Colonic mucosa (tissue), 4 donors: Measurements from ENCODE around the gene BMPR2. TPM values are rescaled to one million over a fixed set of nuclear protein-coding genes. Genes with fewer than 3 reads are reported as not detected.
"Not testable (repeated sequence)": the region's sequence is repeated elsewhere in the genome, so short reads cannot be mapped to it uniquely, and the experiment has no call there.

ENCODE experiments used
- DNase-seq: peaks from one replicate; pipeline ENCODE4 v3.0.0-alpha.2; 2020
- H3K27ac ChIP-seq: fragments of 200-600 bp; one replicate; pipeline ENCODE4 v1.8.0; 2021
- H3K27me3 ChIP-seq: fragments of 200-600 bp; one replicate; pipeline ENCODE4 v1.8.0; 2021
- H3K36me3 ChIP-seq: fragments of 200-600 bp; one replicate; pipeline ENCODE4 v1.8.0; 2021
- H3K4me1 ChIP-seq: fragments of 200-600 bp; one replicate; pipeline ENCODE4 v1.8.0; 2021; ENCODE audit warnings: mild to moderate bottlenecking
- H3K4me3 ChIP-seq: fragments of 200-600 bp; one replicate; pipeline ENCODE4 v1.8.0; 2021
- H3K9ac ChIP-seq, 2 donors: one replicate each; pipeline ENCODE4 v1.7.0; 2013; ENCODE audit warnings: control low read depth in 2 of 2, low read depth in 2 of 2, low read length in 2 of 2
- H3K9me3 ChIP-seq: fragments of 200-600 bp; one replicate; pipeline ENCODE4 v1.8.0; 2021
- intact Hi-C: fragments of 100-400 bp; cut with DNase I; formaldehyde crosslinking; loops from one replicate; pipeline ENCODE4 v1.14.1; 2022
- total RNA-seq, 2 donors: library from RNA; stranded (reverse); fragmentation: NEBNext Ultra II Directional in 1 of 2; extraction: Animal tissue kit (Norgen Biotek cat#: 25700) in 1 of 2; gene quantifications; one replicate each; pipeline ENCODE4 v1.2.1, GENCODE V29; 2021
- TF ChIP-seq, protein P1 (sequence below): fragments of 200-600 bp; IDR thresholded peaks from one replicate; pipeline ENCODE4 v1.8.0; 2022; ENCODE audit warnings: antibody characterized with exemption, mild to moderate bottlenecking
- donor health status: healthy.
- donor health status: DM: no; HTN: no; CAD: no.
- donor health status: DM: no; HTN: no; CAD: no.

The BMPR2 gene
- total RNA-seq, 2 donors from 2014 or later: 23.0 to 44.7 TPM

- no peak for DNase-seq
- Histone ChIP-seq H3K9me3 (no peaks in the 10 kb centered on the region), H3K4me3 (no peak overlapping the region), H3K9ac (no peak overlapping the region), H3K36me3 (no peaks in the 10 kb centered on the region), H3K27me3 (no peaks in the 10 kb centered on the region), H3K4me1 (no peaks in the 10 kb centered on the region), H3K27ac (no peak overlapping the region)
- TF ChIP-seq, protein P1, sequence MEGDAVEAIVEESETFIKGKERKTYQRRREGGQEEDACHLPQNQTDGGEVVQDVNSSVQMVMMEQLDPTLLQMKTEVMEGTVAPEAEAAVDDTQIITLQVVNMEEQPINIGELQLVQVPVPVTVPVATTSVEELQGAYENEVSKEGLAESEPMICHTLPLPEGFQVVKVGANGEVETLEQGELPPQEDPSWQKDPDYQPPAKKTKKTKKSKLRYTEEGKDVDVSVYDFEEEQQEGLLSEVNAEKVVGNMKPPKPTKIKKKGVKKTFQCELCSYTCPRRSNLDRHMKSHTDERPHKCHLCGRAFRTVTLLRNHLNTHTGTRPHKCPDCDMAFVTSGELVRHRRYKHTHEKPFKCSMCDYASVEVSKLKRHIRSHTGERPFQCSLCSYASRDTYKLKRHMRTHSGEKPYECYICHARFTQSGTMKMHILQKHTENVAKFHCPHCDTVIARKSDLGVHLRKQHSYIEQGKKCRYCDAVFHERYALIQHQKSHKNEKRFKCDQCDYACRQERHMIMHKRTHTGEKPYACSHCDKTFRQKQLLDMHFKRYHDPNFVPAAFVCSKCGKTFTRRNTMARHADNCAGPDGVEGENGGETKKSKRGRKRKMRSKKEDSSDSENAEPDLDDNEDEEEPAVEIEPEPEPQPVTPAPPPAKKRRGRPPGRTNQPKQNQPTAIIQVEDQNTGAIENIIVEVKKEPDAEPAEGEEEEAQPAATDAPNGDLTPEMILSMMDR: no peak
- intact Hi-C loops: no loop called here
These were observed 169.8 kb downstream of the BMPR2 start for GRCh38 chr2:202545931-202546330.

GRCh38 chr2:202546499-202547141, 170.5 kb downstream of the BMPR2 start:
- H3K27me3 ChIP-seq, H3K9me3 ChIP-seq, DNase-seq, H3K36me3 ChIP-seq, H3K27ac ChIP-seq, H3K9ac ChIP-seq, H3K4me3 ChIP-seq, H3K4me1 ChIP-seq, intact Hi-C loops: not testable (repeated sequence)

DNA sequence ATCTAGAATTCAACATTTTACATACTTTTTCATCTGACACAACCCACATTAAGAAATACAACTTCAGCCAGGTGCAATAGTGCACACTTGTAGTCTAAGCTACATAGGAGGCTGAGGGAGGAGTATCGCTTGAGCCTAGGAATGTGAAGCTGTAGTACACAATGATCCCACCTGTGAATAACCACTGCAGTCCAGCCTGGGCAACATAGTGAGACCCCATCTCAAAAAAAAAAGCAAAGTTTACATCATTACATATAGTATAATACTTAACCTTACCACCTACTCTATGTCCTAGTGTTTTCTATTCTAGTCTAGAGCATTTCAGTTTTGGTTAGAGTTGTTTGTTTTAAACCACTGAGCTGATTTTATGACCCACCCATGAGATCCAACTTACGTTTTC, 172.1 kb downstream of the BMPR2 start:
- TF ChIP-seq, protein P1: no peak
- Histone ChIP-seq H3K4me1 (no peaks in the 10 kb centered on the region), H3K4me3 (no peak overlapping the region), H3K27ac (no peak overlapping the region), H3K36me3 (no peaks in the 10 kb centered on the region), H3K9ac (no peak overlapping the region), H3K27me3 (no peaks in the 10 kb centered on the region), H3K9me3 (no peaks in the 10 kb centered on the region)
- no peak for DNase-seq
- intact Hi-C loops: no loop called here

DNA sequence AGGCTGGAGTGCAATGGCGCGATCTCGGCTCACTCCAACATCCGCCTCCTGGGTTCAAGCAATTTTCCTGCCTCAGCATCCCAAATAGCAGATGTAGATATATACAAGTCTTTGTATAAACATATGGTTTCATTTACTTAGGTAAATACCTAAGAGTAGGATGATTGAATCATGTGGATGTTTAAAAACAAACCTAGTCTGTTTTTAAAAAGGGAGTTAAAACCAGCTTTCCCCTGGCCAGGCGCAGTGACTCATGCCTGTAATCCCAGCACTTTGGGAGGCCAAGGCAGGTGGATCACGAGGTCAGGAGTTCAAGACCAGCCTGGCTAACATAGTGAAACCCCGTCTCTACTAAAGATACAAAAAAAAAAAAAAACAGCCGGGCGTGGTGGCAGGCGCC, 174.9 kb downstream of the BMPR2 start:
- H3K9ac ChIP-seq, DNase-seq, H3K9me3 ChIP-seq, H3K4me3 ChIP-seq, H3K27ac ChIP-seq, H3K27me3 ChIP-seq, H3K4me1 ChIP-seq, H3K36me3 ChIP-seq, intact Hi-C loops: not testable (repeated sequence)

DNA sequence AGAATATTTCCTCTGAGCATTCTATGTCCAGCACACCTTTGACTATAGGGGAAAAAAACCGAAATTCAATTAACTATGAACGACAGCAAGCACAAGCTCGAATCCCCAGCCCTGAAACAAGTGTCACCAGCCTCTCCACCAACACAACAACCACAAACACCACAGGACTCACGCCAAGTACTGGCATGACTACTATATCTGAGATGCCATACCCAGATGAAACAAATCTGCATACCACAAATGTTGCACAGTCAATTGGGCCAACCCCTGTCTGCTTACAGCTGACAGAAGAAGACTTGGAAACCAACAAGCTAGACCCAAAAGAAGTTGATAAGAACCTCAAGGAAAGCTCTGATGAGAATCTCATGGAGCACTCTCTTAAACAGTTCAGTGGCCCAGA, 179.2 kb downstream of the BMPR2 start:
- intact Hi-C loops: no loop called here
- DNase-seq: no peak
- no peak overlapping the region for H3K4me3 ChIP-seq
- no peak overlapping the region for H3K9ac ChIP-seq
- no peaks in the 10 kb centered on the region for H3K36me3 ChIP-seq
- no peaks in the 10 kb centered on the region for H3K27me3 ChIP-seq
- no peak overlapping the region for H3K27ac ChIP-seq
- H3K9me3 ChIP-seq: no peaks in the 10 kb centered on the region
- TF ChIP-seq, protein P1: no peak
- H3K4me1 ChIP-seq: no peaks in the 10 kb centered on the region

DNA sequence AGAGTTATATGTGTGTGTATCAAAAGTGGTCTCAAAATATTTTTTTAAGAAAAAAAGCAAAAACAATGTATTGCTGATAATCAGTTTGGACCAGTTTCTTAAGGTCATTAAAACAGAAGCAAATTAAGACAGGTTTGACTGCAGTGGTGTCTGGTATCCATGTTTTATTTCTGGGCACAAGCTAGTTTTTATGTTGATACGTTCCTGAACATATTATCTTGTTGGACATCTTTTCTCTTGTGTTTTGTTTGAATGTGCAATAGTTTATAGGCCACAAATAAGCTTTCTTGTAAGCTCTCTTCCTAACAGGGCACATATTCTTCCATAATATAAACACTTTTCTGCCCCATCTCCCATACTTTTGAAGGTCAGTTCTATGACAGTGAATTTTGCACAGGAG, 184.1 kb downstream of the BMPR2 start:
- no peak overlapping the region for H3K27ac ChIP-seq
- H3K4me1 ChIP-seq: no peaks in the 10 kb centered on the region
- H3K4me3 ChIP-seq: no peak overlapping the region
- no peak overlapping the region for H3K9ac ChIP-seq
- TF ChIP-seq, protein P1: no peak
- H3K27me3 ChIP-seq: no peaks in the 10 kb centered on the region
- no peaks in the 10 kb centered on the region for H3K9me3 ChIP-seq
- no peak for DNase-seq
- no peaks in the 10 kb centered on the region for H3K36me3 ChIP-seq
- intact Hi-C loops: no loop called here
